ENCODE results near the gene TRIO. TPM values are rescaled to one million over a fixed set of nuclear protein-coding genes. Genes with fewer than 3 reads are reported as not detected.

The TRIO gene
- total and polyA plus RNA-seq, 2 of the 8 experiments (the other 6 are each of a cell fraction or from before 2014, with no cell fraction given): 35.1 to 69.1 TPM

- ChIA-PET CTCF (ENCODE audit: partially characterized antibody) (interaction anchor here (1.0 to 1.6 kb wide), 2 partner anchors 11 to 121 kb away, joined by 3 to 4 read pairs; no protein-coding TSS in a partner anchor), POLR2A (ENCODE audit: partially characterized antibody) (no interaction called here)
- FAIRE-seq (no peak), DNase-seq (ENCODE audit: low read depth in 1 of 2, low spot score in 2 of 2) (no peak)
- Histone ChIP-seq H3K27ac (ENCODE audit: low read depth, low read length) (no peak overlapping the region), H2BK5ac (ENCODE audit: low read depth, low read length) (no peak overlapping the region), H4K91ac (replicated peaks; ENCODE audit: insufficient read length, low read length) (no peak overlapping the region), H3K23ac (ENCODE audit: insufficient read length) (no peak overlapping the region), H3K56ac (replicated peaks; ENCODE audit: insufficient read length, low read depth, low read length) (no peak overlapping the region), H3K36me3 (ENCODE audit: control insufficient read depth in 2 of 4, insufficient read depth in 4 of 4, low read length in 3 of 4) (peaks cover 2 to 31% (median 9%) of the 10 kb centered on the region in 4 experiments; a peak in 5 of 8 replicates), H3K23me2 (ENCODE audit: low read depth, low read length) (no peaks in the 10 kb centered on the region), H2BK12ac (ENCODE audit: low read depth, low read length) (no peak overlapping the region), H3K79me1 (ENCODE audit: low read depth, low read length) (peaks cover 3% of the 10 kb centered on the region; the same call in 1 of the 2 replicates), H4K8ac (ENCODE audit: extremely low read depth, insufficient read depth, low read length) (no peak overlapping the region), H3K4me3 (ENCODE audit: extremely low read depth in 1 of 4, insufficient read depth in 2 of 4, low read depth in 3 of 4, low read length in 4 of 4) (no peak overlapping the region), H3K14ac (ENCODE audit: insufficient read length) (no peak overlapping the region), H2AK5ac (ENCODE audit: low read depth, low read length) (no peak overlapping the region), H3K4ac (replicated peaks; ENCODE audit: insufficient read length, low read depth, low read length) (no peak overlapping the region), H2BK120ac (replicated peaks; ENCODE audit: low read depth, low read length) (no peak overlapping the region), H4K5ac (ENCODE audit: insufficient read length, low read depth, low read length) (no peak overlapping the region), H3K4me2 (ENCODE audit: insufficient read depth in 1 of 2, low read depth in 2 of 2, low read length in 2 of 2) (no peak overlapping the region), H3K27me3 (replicated peaks in 1 of 4; ENCODE audit: control insufficient read depth in 3 of 4, extremely low read depth in 1 of 4, insufficient read depth in 3 of 4, low read length in 3 of 4) (no peaks in the 10 kb centered on the region), H3K4me1 (replicated peaks in 1 of 4; ENCODE audit: control insufficient read depth in 3 of 4, insufficient read depth in 4 of 4, low read length in 3 of 4) (no peaks in the 10 kb centered on the region), H3K9me3 (ENCODE audit: insufficient read depth in 2 of 2, low read depth in 1 of 2, low read length in 1 of 2) (peaks cover 3 to 17% of the 10 kb centered on the region in 2 experiments; a peak in 1 of 4 replicates), H3K9ac (replicated peaks in 1 of 4; ENCODE audit: extremely low read depth in 1 of 4, low read depth in 3 of 4, low read length in 3 of 4) (no peak overlapping the region), H4K20me1 (replicated peaks in 1 of 2; ENCODE audit: control insufficient read depth in 1 of 2, insufficient read depth in 2 of 2, low read length in 2 of 2) (peaks cover 0 to 2% of the 10 kb centered on the region in 2 experiments), H3K79me2 (ENCODE audit: control insufficient read depth in 1 of 2, insufficient read depth in 2 of 2, low read length in 2 of 2) (no peaks in the 10 kb centered on the region), H3K18ac (ENCODE audit: extremely low read depth, low read length) (no peak overlapping the region), H2BK15ac (ENCODE audit: low read length) (no peak overlapping the region), H2BK20ac (ENCODE audit: low read length) (no peak overlapping the region), H2AFZ (ENCODE audit: low read length) (no peak overlapping the region)
- 80% methylated on average over 3 of the region's 3 CpGs; no CpG with 5 or more reads in 1 of the 2 experiments for WGBS, 2 experiments (ENCODE audit: extremely low coverage in 1 of 2, insufficient coverage in 1 of 2, insufficient read length in 1 of 2, insufficient replicate concordance in 2 of 2, low coverage in 1 of 2, low lambda C conversion rate in 2 of 2, missing lambda C conversion rate in 1 of 2)
- TF ChIP-seq NRF1 (IDR thresholded peaks at IDR 0.05; ENCODE audit: low read depth, low read length): no peak
- no peak for TF ChIP-seq SP4 (IDR thresholded peaks at IDR 0.05; ENCODE audit: low read length)
- TF ChIP-seq TBP (IDR thresholded peaks at IDR 0.05; ENCODE audit: low read depth, low read length): no peak
- TF ChIP-seq TAF7 (optimal IDR thresholded peaks at IDR 0.05; ENCODE audit: borderline replicate concordance, low read depth, low read length): no peak
- TF ChIP-seq SP2 (IDR thresholded peaks at IDR 0.05; ENCODE audit: low read length): no peak
- no peak for TF ChIP-seq SP1 (IDR thresholded peaks at IDR 0.05; ENCODE audit: low read depth, low read length)
- no peak for TF ChIP-seq SAP30 (IDR thresholded peaks at IDR 0.05; ENCODE audit: insufficient read depth, insufficient replicate concordance, low read length)
- TF ChIP-seq E2F6 (IDR thresholded peaks at IDR 0.05): no peak
- no peak for TF ChIP-seq POLR2AphosphoS5 (IDR thresholded peaks at IDR 0.05; ENCODE audit: low read depth, low read length)
- TF ChIP-seq JUN (IDR thresholded peaks at IDR 0.05; ENCODE audit: low read depth, low read length): no peak
- no peak for TF ChIP-seq POLR2A (IDR thresholded peaks at IDR 0.05; ENCODE audit: control extremely low read depth in 1 of 2, low read depth in 2 of 2, low read length in 2 of 2)
- no peak for TF ChIP-seq RXRA (IDR thresholded peaks at IDR 0.05; ENCODE audit: insufficient read depth, low read depth, low read length)
- no peak for TF ChIP-seq SIN3A (conservative IDR thresholded peaks at IDR 0.05 in 1 of 2, IDR thresholded peaks at IDR 0.05 in 1 of 2; ENCODE audit: low read depth in 1 of 2, low read length in 2 of 2)
- TF ChIP-seq CEBPB (IDR thresholded peaks at IDR 0.05; ENCODE audit: low read depth, low read length): no peak
- TF ChIP-seq POU5F1 (IDR thresholded peaks at IDR 0.05; ENCODE audit: low read depth, low read length): no peak
Measured at GRCh38 chr5:14458414-14458813, 315.3 kb downstream of the TRIO start.
